Fibroblast of lung (primary cell): ENCODE results near the gene SRL. TPM values are rescaled to one million over a fixed set of nuclear protein-coding genes. Genes with fewer than 3 reads are reported as not detected.
"Not testable (repeated sequence)": the region's sequence is repeated elsewhere in the genome, so short reads cannot be mapped to it uniquely, and the experiment has no call there.

Source experiments
- DNase-seq, 2 donors: peaks; one replicate each; pipeline versions ENCODE4 v3.0.0 to v3.0.0-alpha.2; 2010; ENCODE audit warnings: low read depth in 2 of 2
- H2AFZ ChIP-seq: 2 replicates; pipeline ENCODE4 v1.5.1; 2012; ENCODE audit warnings: low read length, control low read depth, inconsistent platforms
- H3K27ac ChIP-seq: 2 replicates; pipeline ENCODE4 v1.5.1; 2011; ENCODE audit warnings: low read length, control low read depth; ENCODE audit not compliant: insufficient read depth
- H3K27me3 ChIP-seq: 2 replicates; pipeline ENCODE4 v1.5.1; 2011; ENCODE audit warnings: mild to moderate bottlenecking, low read length; ENCODE audit not compliant: control insufficient read depth, insufficient read depth
- H3K36me3 ChIP-seq: 2 replicates; pipeline ENCODE4 v1.5.1; 2011; ENCODE audit warnings: low read length; ENCODE audit not compliant: control insufficient read depth, insufficient read depth
- H3K4me1 ChIP-seq: 2 replicates; pipeline ENCODE4 v1.5.1; 2011; ENCODE audit warnings: low read length; ENCODE audit not compliant: control insufficient read depth, insufficient read depth; ENCODE audit errors: extremely low read depth
- H3K4me2 ChIP-seq: 2 replicates; pipeline ENCODE4 v1.5.1; 2011; ENCODE audit warnings: low read length, control low read depth; ENCODE audit not compliant: insufficient read depth; ENCODE audit errors: extremely low read depth
- H3K4me3 ChIP-seq, 4 experiments: fragments of 200-600 bp in 1 of 4; sonication (generic) in 1 of 4; replicated peaks in 1 of 4; 2 replicates each; pipeline ENCODE4 v1.5.1; 2011 to 2016; ENCODE audit warnings: low read length in 4 of 4, low read depth in 3 of 4, mild to moderate bottlenecking in 3 of 4, control low read depth in 2 of 4, inconsistent platforms in 1 of 4, mixed read lengths in 1 of 4; ENCODE audit not compliant: insufficient read depth in 1 of 4; ENCODE audit errors: control extremely low read depth in 1 of 4
- H3K79me2 ChIP-seq: 2 replicates; pipeline ENCODE4 v1.5.1; 2012; ENCODE audit warnings: mild to moderate bottlenecking, low read length, inconsistent platforms; ENCODE audit not compliant: control insufficient read depth, insufficient read depth
- H3K9ac ChIP-seq: 2 replicates; pipeline ENCODE4 v1.5.1; 2011; ENCODE audit warnings: mild to moderate bottlenecking, low read length, control low read depth; ENCODE audit not compliant: insufficient read depth
- H3K9me3 ChIP-seq: 2 replicates; pipeline ENCODE4 v1.5.1; 2012; ENCODE audit warnings: low read depth, low read length; ENCODE audit not compliant: control insufficient read depth, insufficient read depth
- H4K20me1 ChIP-seq: 2 replicates; pipeline ENCODE4 v1.5.1; 2011; ENCODE audit warnings: low read length; ENCODE audit not compliant: control insufficient read depth, insufficient read depth; ENCODE audit errors: extremely low read depth
- EZH2 ChIP-seq: IDR thresholded peaks from 2 replicates; pipeline ENCODE4 v1.5.1; 2012; ENCODE audit warnings: low read length, control low read depth, mild to moderate bottlenecking; ENCODE audit errors: missing control alignments
- polyA plus RNA-seq, 2 donors: library from polyadenylated mRNA; depleted of rRNA in 1 of 2; stranded (reverse) in 1 of 2; unstranded in 1 of 2; fragments of >200 nt; gene quantifications; 2 replicates each; pipeline ENCODE4 v1.2.1, GENCODE V29; 2011 to 2012; ENCODE audit warnings: missing spikeins in 1 of 2
- total RNA-seq: library from RNA; depleted of rRNA; stranded (reverse); fragments of >200 nt; gene quantifications from 2 replicates; pipeline ENCODE4 v1.2.1, GENCODE V29; 2014
- TF ChIP-seq, protein P1 (sequence below), 2 donors: IDR thresholded peaks in 1 of 2; conservative IDR thresholded peaks in 1 of 2; 1 replicate in 1 of 2; 2 replicates in 1 of 2; pipeline ENCODE4 v1.5.1; 2011 to 2012; ENCODE audit warnings: low read length in 2 of 2, control low read depth in 1 of 2, inconsistent platforms in 1 of 2, low read depth in 1 of 2, mild to moderate bottlenecking in 1 of 2

Gene SRL
- total and polyA plus RNA-seq, 2 donors (not counting 1 experiment from before 2014, with no cell fraction given) = 0.07 to 0.17 TPM

- Histone ChIP-seq H4K20me1 (no peaks in the 10 kb centered on the region), H3K36me3 (no peaks in the 10 kb centered on the region), H3K9ac (no peak overlapping the region), H3K4me3 (no peak overlapping the region), H3K4me2 (no peak overlapping the region), H3K27ac (peak overlapping the region; percentile 83), H3K79me2 (no peaks in the 10 kb centered on the region), H2AFZ (no peak overlapping the region), H3K27me3 (no peaks in the 10 kb centered on the region), H3K4me1 (peaks cover 23% of the 10 kb centered on the region), H3K9me3 (no peaks in the 10 kb centered on the region)
- no peak for TF ChIP-seq EZH2
- TF ChIP-seq, protein P1, sequence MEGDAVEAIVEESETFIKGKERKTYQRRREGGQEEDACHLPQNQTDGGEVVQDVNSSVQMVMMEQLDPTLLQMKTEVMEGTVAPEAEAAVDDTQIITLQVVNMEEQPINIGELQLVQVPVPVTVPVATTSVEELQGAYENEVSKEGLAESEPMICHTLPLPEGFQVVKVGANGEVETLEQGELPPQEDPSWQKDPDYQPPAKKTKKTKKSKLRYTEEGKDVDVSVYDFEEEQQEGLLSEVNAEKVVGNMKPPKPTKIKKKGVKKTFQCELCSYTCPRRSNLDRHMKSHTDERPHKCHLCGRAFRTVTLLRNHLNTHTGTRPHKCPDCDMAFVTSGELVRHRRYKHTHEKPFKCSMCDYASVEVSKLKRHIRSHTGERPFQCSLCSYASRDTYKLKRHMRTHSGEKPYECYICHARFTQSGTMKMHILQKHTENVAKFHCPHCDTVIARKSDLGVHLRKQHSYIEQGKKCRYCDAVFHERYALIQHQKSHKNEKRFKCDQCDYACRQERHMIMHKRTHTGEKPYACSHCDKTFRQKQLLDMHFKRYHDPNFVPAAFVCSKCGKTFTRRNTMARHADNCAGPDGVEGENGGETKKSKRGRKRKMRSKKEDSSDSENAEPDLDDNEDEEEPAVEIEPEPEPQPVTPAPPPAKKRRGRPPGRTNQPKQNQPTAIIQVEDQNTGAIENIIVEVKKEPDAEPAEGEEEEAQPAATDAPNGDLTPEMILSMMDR (conservative IDR thresholded peaks at IDR 0.05 in 1 of 2, IDR thresholded peaks at IDR 0.05 in 1 of 2; ENCODE audit: low read depth in 1 of 2, low read length in 2 of 2) = no peak
- DNase-seq = no peak
These were observed 29.5 kb downstream of the SRL start for GRCh38 chr16:4212211-4212933.

GRCh38 chr16:4211445-4212210 is 30.3 kb downstream of the SRL start:
- H3K27me3 ChIP-seq, H2AFZ ChIP-seq, H3K27ac ChIP-seq, H3K79me2 ChIP-seq, H3K9me3 ChIP-seq, H3K9ac ChIP-seq, DNase-seq, H4K20me1 ChIP-seq, H3K4me3 ChIP-seq, H3K36me3 ChIP-seq, H3K4me2 ChIP-seq: not testable (repeated sequence)
- peaks cover 22% of the 10 kb centered on the region for H3K4me1 ChIP-seq

- no peaks in the 10 kb centered on the region for H3K27me3 ChIP-seq
- no peaks in the 10 kb centered on the region for H3K79me2 ChIP-seq
These were observed 32.2 kb downstream of the SRL start for GRCh38 chr16:4209666-4210065.

More at GRCh38 chr16:4209666-4210065, 32.2 kb downstream of the SRL start:
- no peak overlapping the region for H3K27ac ChIP-seq
- H2AFZ ChIP-seq = no peak overlapping the region
- no peak overlapping the region for H3K4me2 ChIP-seq
- no peak overlapping the region for H3K9ac ChIP-seq
- H3K9me3 ChIP-seq = no peaks in the 10 kb centered on the region
- TF ChIP-seq EZH2 = no peak
- TF ChIP-seq, protein P1 (conservative IDR thresholded peaks at IDR 0.05 in 1 of 2, IDR thresholded peaks at IDR 0.05 in 1 of 2; ENCODE audit: low read depth in 1 of 2, low read length in 2 of 2) = no peak
- H3K4me3 ChIP-seq = no peak overlapping the region
- no peak for DNase-seq
- H4K20me1 ChIP-seq = no peaks in the 10 kb centered on the region
- peaks cover 17% of the 10 kb centered on the region for H3K4me1 ChIP-seq
- no peaks in the 10 kb centered on the region for H3K36me3 ChIP-seq
